ENCODE results near the gene TBC1D3B.
"Not testable (repeated sequence)": the region's sequence is repeated elsewhere in the genome, so short reads cannot be mapped to it uniquely, and the experiment has no call there.

TBC1D3B gene

DNA sequence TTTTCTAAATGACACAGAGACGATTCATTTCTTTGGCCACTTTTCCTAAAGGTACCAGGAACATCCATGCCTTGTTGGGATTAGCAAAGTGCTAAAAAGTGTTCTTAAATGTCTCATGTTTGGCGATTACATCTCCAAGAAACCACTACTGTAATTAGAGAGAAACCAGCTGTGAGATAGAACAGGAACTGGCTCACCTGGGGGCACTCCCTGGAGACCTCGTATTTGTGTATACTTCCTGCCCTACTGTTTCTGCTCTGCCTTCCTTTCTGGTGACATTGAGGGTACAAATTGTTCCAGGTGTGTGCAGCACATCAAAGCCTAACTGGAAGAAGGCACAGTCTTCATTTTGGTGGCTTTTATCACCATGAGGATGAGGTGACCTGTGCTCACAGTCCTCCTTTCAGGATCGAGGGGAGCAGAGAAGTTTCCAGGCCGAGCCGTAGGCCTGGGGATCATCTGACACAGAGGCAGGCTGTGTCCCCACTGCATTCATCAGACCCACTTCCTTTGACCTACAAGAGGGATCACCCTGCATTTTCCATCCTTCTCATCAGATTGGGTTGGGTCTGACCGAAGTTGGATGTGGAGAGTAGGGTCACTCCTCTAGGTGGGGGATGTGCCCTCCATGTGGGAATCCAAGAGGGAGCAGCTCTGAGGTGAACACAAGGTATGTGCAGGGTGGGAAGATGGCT is 49.1 kb downstream of the TBC1D3B start:
- no peak for TF ChIP-seq CTCF (IDR thresholded peaks at IDR 0.05; ENCODE audit: low read depth, low read length)
- no peak overlapping the region for H3K4me3 ChIP-seq (ENCODE audit: low read depth, low read length)

DNA sequence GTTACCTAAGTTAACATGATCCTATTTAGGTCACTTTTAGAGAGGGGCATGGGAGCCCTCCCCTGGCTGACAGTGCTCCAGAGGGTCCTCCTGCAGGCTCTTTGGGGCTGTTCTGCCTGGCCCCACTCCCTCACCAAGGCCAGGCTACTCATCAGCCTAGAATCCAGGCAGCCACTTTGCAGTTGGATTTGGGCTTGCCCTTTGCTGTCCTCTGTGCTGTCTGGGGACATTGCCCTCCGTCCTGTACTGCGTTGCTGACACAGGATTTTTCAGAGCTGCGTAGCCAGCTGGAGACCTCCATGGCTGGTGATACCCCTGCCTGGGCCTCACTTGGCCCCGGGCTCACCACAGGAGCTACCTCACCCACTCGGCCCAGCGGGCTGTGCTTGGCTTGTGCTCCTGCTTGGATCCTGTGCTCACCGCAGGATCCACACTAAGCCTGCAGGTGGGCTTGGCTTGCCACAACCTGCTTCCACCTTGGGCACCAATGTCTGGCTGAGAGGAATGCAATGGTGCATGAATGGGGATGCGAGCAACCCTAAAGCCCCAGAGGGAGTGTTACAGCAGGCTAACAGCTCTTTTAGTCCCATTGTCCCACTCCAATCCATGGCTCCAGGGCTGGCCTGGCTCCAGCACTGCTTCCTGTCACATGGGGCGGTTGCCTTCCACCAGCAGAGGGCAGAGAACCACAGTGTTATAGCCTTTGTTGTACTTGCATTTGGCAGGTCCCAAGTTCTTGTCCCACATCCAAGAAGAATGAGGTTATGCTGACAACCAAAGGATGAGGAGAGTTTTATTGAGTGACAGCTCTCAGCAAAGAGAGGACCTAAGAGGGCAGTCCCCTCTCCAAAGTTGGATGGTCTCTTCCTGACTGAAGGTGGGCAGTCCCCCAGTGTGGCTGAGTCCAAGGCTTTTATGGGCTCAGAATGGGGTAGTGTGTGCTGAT is 51.3 kb downstream of the TBC1D3B start:
- no peak overlapping the region for H3K4me3 ChIP-seq (ENCODE audit: low read depth, low read length)
- no peak for TF ChIP-seq CTCF (IDR thresholded peaks at IDR 0.05; ENCODE audit: low read depth, low read length)

GRCh38 chr17:36123431-36123830 is 53.0 kb downstream of the TBC1D3B start:
- no peak overlapping the region for H3K4me3 ChIP-seq (ENCODE audit: low read depth, low read length)
- TF ChIP-seq CTCF (IDR thresholded peaks at IDR 0.05; ENCODE audit: low read depth, low read length): no peak

DNA sequence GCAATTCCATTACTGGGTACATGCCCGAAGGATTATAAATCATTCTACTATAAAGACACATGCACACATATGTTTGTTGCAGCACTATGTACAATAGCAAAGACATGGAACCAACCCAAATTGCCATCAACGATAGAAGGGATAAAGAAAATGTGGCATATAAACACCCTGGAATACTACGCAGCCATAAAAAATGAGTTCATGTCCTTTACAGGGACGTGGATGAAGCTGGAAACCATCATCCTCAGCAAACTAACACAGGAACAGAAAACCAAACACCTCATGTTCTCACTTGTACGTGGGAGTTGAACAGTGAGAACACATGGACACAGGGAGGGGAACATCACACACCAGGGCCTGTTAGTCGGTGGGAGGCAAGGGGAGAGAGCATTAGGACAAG is 55.3 kb downstream of the TBC1D3B start:
- not testable (repeated sequence) for H3K4me3 ChIP-seq (ENCODE audit: low read depth, low read length)

DNA sequence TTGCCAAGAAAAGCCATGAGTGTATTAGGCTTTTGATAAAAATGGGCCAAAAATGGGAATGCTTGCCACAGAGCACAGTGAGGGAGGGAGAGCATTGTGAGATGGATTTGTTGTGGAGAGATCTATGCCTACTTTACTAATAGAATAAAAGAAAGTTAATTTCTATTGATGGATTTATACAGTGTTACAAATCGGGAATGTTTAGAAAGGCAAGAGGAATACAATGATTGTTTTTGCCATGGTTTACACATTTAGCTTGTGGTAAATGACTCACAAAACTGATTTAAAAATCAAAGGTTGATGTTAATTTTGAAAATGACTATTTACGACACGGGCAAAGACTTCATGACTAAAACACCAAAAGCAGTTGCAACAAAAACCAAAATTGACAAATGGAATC is 56.2 kb downstream of the TBC1D3B start:
- no peak for TF ChIP-seq CTCF (IDR thresholded peaks at IDR 0.05; ENCODE audit: low read depth, low read length)
- H3K4me3 ChIP-seq (ENCODE audit: low read depth, low read length): no peak overlapping the region

DNA sequence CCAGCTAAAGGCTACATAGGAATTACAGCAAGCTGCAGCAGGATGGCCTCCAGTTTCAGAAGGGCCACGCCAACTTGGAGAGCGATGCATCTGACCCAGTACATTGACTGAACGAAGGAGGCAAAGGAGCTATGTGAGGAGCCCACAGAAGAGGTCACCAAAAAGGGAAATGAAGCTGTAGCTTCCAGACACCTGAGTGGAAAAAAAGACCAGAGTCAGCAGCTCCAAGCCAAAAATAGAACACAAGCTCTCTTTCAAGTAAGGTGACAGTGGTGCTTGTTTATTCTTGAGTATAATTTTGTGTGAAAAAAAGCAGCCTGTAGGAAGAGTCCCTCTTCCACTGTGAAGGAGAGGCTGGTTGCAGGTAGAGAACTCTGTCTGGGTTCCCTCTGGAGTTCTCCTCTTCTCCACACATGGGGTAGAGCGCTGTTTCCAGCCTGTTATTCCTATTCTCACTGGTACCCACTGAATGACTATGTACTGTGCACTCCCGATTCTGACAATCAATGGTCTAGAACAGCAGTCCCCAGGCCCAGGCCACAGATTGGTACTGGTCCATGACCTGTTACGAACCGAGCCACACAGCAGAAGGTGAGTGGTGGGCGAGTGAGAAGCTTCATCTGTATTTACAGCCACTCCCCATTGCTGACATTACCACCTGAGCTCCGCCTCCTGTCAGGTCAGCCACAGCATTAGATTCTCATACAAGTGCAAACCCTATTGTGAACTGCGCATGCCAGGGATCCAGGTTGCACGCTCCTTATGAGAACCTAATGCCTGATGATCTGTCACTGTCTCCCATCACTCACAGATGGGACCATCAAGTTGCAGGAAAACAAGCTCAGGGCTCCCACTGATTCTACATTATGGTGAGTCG is 57.7 kb downstream of the TBC1D3B start:
- no peak for TF ChIP-seq CTCF (IDR thresholded peaks at IDR 0.05; ENCODE audit: low read depth, low read length)
- no peak overlapping the region for H3K4me3 ChIP-seq (ENCODE audit: low read depth, low read length)

Measured in WI38 (cell line).